Keratinocyte (primary cell): ENCODE results near the gene XYLB. TPM values are rescaled to one million over a fixed set of nuclear protein-coding genes. Genes with fewer than 3 reads are reported as not detected.

Source experiments
- DNase-seq: peaks from one replicate; pipeline ENCODE4 v3.0.0-alpha.2; 2011; ENCODE audit warnings: low read depth, missing footprints, low spot score
- FAIRE-seq: peaks from 2 replicates; lab custom pipeline; 2011; peaks lifted over from hg19 to GRCh38; lab: Jason Lieb, UNC
- H2AFZ ChIP-seq: 2 replicates; pipeline ENCODE4 v1.6.0; 2012; ENCODE audit warnings: low read length, control low read depth, inconsistent platforms; ENCODE audit not compliant: control insufficient read depth
- H3K27ac ChIP-seq: 2 replicates; pipeline ENCODE4 v1.5.1; 2011; ENCODE audit warnings: low read length; ENCODE audit not compliant: control insufficient read depth, insufficient read depth
- H3K27me3 ChIP-seq: 3 replicates; pipeline ENCODE4 v1.6.0; 2011; ENCODE audit warnings: low read length; ENCODE audit not compliant: control insufficient read depth, insufficient read depth; ENCODE audit errors: extremely low read depth
- H3K36me3 ChIP-seq, 2 experiments: 2 replicates in 1 of 2; 3 replicates in 1 of 2; pipeline ENCODE4 v1.5.1; 2011; ENCODE audit warnings: low read length in 2 of 2, mild to moderate bottlenecking in 1 of 2; ENCODE audit not compliant: control insufficient read depth in 2 of 2, insufficient read depth in 2 of 2; ENCODE audit errors: extremely low read depth in 1 of 2
- H3K4me1 ChIP-seq: 3 replicates; pipeline ENCODE4 v1.5.1; 2011; ENCODE audit warnings: low read length; ENCODE audit not compliant: control insufficient read depth, insufficient read depth; ENCODE audit errors: extremely low read depth
- H3K4me2 ChIP-seq: 3 replicates; pipeline ENCODE4 v1.6.0; 2011; ENCODE audit warnings: low read depth, low read length; ENCODE audit not compliant: control insufficient read depth, insufficient read depth; ENCODE audit errors: extremely low read depth
- H3K4me3 ChIP-seq, 3 experiments: fragments of 200-600 bp in 1 of 3; sonication (generic) in 1 of 3; 2 replicates in 2 of 3; 3 replicates in 1 of 3; pipeline ENCODE4 v1.5.1; 2011 to 2016; ENCODE audit warnings: low read length in 3 of 3, mild to moderate bottlenecking in 3 of 3, control low read depth in 2 of 3, inconsistent platforms in 1 of 3, low read depth in 1 of 3, mixed read lengths in 1 of 3, mixed run types in 1 of 3, moderate library complexity in 1 of 3; ENCODE audit not compliant: control insufficient read depth in 2 of 3, insufficient read depth in 2 of 3; ENCODE audit errors: extremely low read depth in 1 of 3
- H3K79me2 ChIP-seq: 2 replicates; pipeline ENCODE4 v1.6.0; 2012; ENCODE audit warnings: low read length; ENCODE audit not compliant: control insufficient read depth, insufficient read depth
- H3K9ac ChIP-seq: 3 replicates; pipeline ENCODE4 v1.6.0; 2011; ENCODE audit warnings: low read length; ENCODE audit not compliant: control insufficient read depth, insufficient read depth; ENCODE audit errors: extremely low read depth
- H3K9me1 ChIP-seq: 3 replicates; pipeline ENCODE4 v1.6.0; 2011; ENCODE audit warnings: low read length; ENCODE audit not compliant: control insufficient read depth, insufficient read depth; ENCODE audit errors: extremely low read depth
- H3K9me3 ChIP-seq: 2 replicates; pipeline ENCODE4 v1.5.1; 2012; ENCODE audit warnings: low read depth, low read length; ENCODE audit not compliant: control insufficient read depth
- H4K20me1 ChIP-seq: 3 replicates; pipeline ENCODE4 v1.6.0; 2011; ENCODE audit warnings: low read length; ENCODE audit not compliant: control insufficient read depth, insufficient read depth; ENCODE audit errors: extremely low read depth
- CTCF ChIP-seq, 3 experiments: IDR thresholded peaks in 1 of 3; conservative IDR thresholded peaks in 1 of 3; optimal IDR thresholded peaks in 1 of 3; 2 replicates in 2 of 3; 3 replicates in 1 of 3; pipeline versions ENCODE3 to v1.5.1; 2011; ENCODE audit warnings: low read length in 3 of 3, mild to moderate bottlenecking in 3 of 3, moderate library complexity in 2 of 3, control low read depth in 1 of 3, inconsistent platforms in 1 of 3; ENCODE audit not compliant: insufficient read depth in 2 of 3; ENCODE audit errors: extremely low read depth in 1 of 3
- EZH2 ChIP-seq: IDR thresholded peaks from one replicate; pipeline ENCODE4 v1.6.1; 2012; ENCODE audit warnings: inconsistent platforms, mild to moderate bottlenecking, low read length, moderate library complexity
- dilution Hi-C: fragments of 300-500 bp; cut with MboI; formaldehyde crosslinking; loops from one replicate; pipeline ENCODE4 v1.7.0; 2020; ENCODE audit warnings: low sequenced_read_pairs; ENCODE audit not compliant: extremely low pct_ligation_motif_present
- polyA plus RNA-seq, 5 experiments: library from polyadenylated mRNA; depleted of rRNA in 3 of 5; stranded (reverse) in 3 of 5; stranded (forward) in 1 of 5; unstranded in 1 of 5; fragments of >200 nt; gene quantifications; 1 replicate in 1 of 5; 2 replicates in 3 of 5; 3 replicates in 1 of 5; pipeline versions ENCODE4 v1.2.1 to v1.2.3, GENCODE V29; 2011 to 2012; ENCODE audit warnings: missing spikeins in 2 of 5, low read depth in 1 of 5, low replicate concordance in 1 of 5

Gene XYLB
- polyA plus RNA-seq, 1 donor (not counting 4 experiments of a cell fraction or from before 2014, with no cell fraction given): 1.8 TPM

GRCh38 chr3:38354588-38355330, 8.2 kb downstream of the XYLB start:
- no peak overlapping the region for H3K27ac ChIP-seq
- H4K20me1 ChIP-seq: no peaks in the 10 kb centered on the region
- H3K36me3 ChIP-seq: peaks cover 0 to 2% of the 10 kb centered on the region in 2 experiments
- dilution Hi-C loops: no loop called here
- TF ChIP-seq CTCF (optimal IDR thresholded peaks at IDR 0.05 in 1 of 3, IDR thresholded peaks at IDR 0.05 in 1 of 3, conservative IDR thresholded peaks at IDR 0.05 in 1 of 3; ENCODE audit: extremely low read depth in 1 of 3, insufficient read depth in 2 of 3, low read length in 3 of 3): no peak
- no peak for TF ChIP-seq EZH2
- no peaks in the 10 kb centered on the region for H3K9me3 ChIP-seq
- H3K9ac ChIP-seq: no peak overlapping the region
- no peak overlapping the region for H3K4me2 ChIP-seq
- no peak overlapping the region for H2AFZ ChIP-seq
- H3K4me3 ChIP-seq: no peak overlapping the region
- H3K9me1 ChIP-seq: no peaks in the 10 kb centered on the region
- FAIRE-seq (peak; percentile 74), DNase-seq (peak; percentile 21)
- H3K79me2 ChIP-seq: no peaks in the 10 kb centered on the region
- H3K4me1 ChIP-seq: no peaks in the 10 kb centered on the region
- no peaks in the 10 kb centered on the region for H3K27me3 ChIP-seq

- Histone ChIP-seq H4K20me1 (no peaks in the 10 kb centered on the region), H3K79me2 (no peaks in the 10 kb centered on the region), H3K36me3 (peaks cover 0 to 2% of the 10 kb centered on the region in 2 experiments), H3K4me2 (no peak overlapping the region), H3K4me1 (no peaks in the 10 kb centered on the region), H3K9me1 (no peaks in the 10 kb centered on the region), H3K4me3 (no peak overlapping the region), H3K9me3 (no peaks in the 10 kb centered on the region), H3K27me3 (no peaks in the 10 kb centered on the region), H2AFZ (no peak overlapping the region), H3K27ac (no peak overlapping the region), H3K9ac (no peak overlapping the region)
- dilution Hi-C loops: no loop called here
- DNase-seq (no peak), FAIRE-seq (no peak)
- TF ChIP-seq CTCF (optimal IDR thresholded peaks at IDR 0.05 in 1 of 3, IDR thresholded peaks at IDR 0.05 in 1 of 3, conservative IDR thresholded peaks at IDR 0.05 in 1 of 3; ENCODE audit: extremely low read depth in 1 of 3, insufficient read depth in 2 of 3, low read length in 3 of 3) (no peak), EZH2 (no peak)
These were observed 12.5 kb downstream of the XYLB start for GRCh38 chr3:38359038-38359437.
